Measurements from ENCODE around the gene TMEM87A. TPM values are rescaled to one million over a fixed set of nuclear protein-coding genes. Genes with fewer than 3 reads are reported as not detected.

The TMEM87A gene
- total and polyA plus RNA-seq, 2 of the 4 experiments (the other 2 are of a cell fraction), result 16.6 to 45.3 TPM

GRCh38 chr15:42267286-42267685 is 5.9 kb downstream of the TMEM87A start:
- BruUV-seq (replicated peaks), result no TSS peak
- in situ Hi-C loops (cut with MboI; ENCODE audit: low sequenced_read_pairs) (no loop called here), dilution Hi-C loops (cut with HindIII; ENCODE audit: low sequenced_read_pairs, unreplicated experiment) (no loop called here), intact Hi-C loops (cut with micrococcal nuclease) (loop anchor here (10.0 kb wide), 1 partner anchor 52 kb away; no protein-coding TSS in a partner anchor)
- ATAC-seq (ENCODE audit: low read depth), result no peak
- ChIA-PET CTCF (interaction anchor here (0.6 kb wide), 1 partner anchor 201 kb away, joined by 3 read pairs; no protein-coding TSS in a partner anchor), POLR2A (ENCODE audit: unreplicated experiment) (no interaction called here)
- Histone ChIP-seq H3K9me1 (ENCODE audit: insufficient read depth, low read length) (no peaks in the 10 kb centered on the region; the same call in 1 of the 2 replicates), H3K79me1 (ENCODE audit: low read depth in 1 of 2, low read length in 2 of 2) (peaks cover 4 to 20% of the 10 kb centered on the region in 2 experiments), H3K4ac (ENCODE audit: low read depth, low read length) (no peak overlapping the region), H3K56ac (ENCODE audit: extremely low read depth, insufficient read depth, low read length) (no peak overlapping the region), H3K27ac (ENCODE audit: insufficient read depth, low read length) (no peak overlapping the region), H4K8ac (ENCODE audit: low read depth in 2 of 2, low read length in 2 of 2) (no peak overlapping the region), H2BK20ac (ENCODE audit: low read depth, low read length) (no peak overlapping the region), H3K14ac (replicated peaks; ENCODE audit: low read depth, low read length) (no peak overlapping the region), H3K27me3 (ENCODE audit: control insufficient read depth, insufficient read depth, low read length) (no peaks in the 10 kb centered on the region), H3K4me1 (ENCODE audit: control insufficient read depth, insufficient read depth, low read length) (no peaks in the 10 kb centered on the region), H2BK120ac (ENCODE audit: low read depth, low read length) (no peak overlapping the region), H3K9me3 (ENCODE audit: control insufficient read depth, insufficient read depth, low read length) (no peaks in the 10 kb centered on the region), H3K4me3 (ENCODE audit: insufficient read depth, low read depth, low read length) (no peak overlapping the region), H2BK5ac (ENCODE audit: low read depth, low read length, poor library complexity, severe bottlenecking) (no peak overlapping the region), H3K9ac (ENCODE audit: low read depth, low read length) (no peak overlapping the region), H4K5ac (ENCODE audit: low read depth, low read length) (no peak overlapping the region), H4K20me1 (ENCODE audit: insufficient read depth, low read length) (peaks cover 3% of the 10 kb centered on the region; the same call in 1 of the 2 replicates), H3K4me2 (ENCODE audit: low read depth, low read length) (no peak overlapping the region), H2AFZ (replicated peaks; ENCODE audit: low read length, poor library complexity) (no peak overlapping the region), H2AK9ac (replicated peaks; ENCODE audit: low read depth, low read length, poor library complexity) (no peak overlapping the region), H3K36me3 (ENCODE audit: control insufficient read depth, insufficient read depth, low read length) (peaks cover 24% of the 10 kb centered on the region), H2BK15ac (ENCODE audit: low read depth, low read length) (no peak overlapping the region), H4K91ac (ENCODE audit: insufficient read depth, low read depth, low read length) (no peak overlapping the region), H3K23ac (ENCODE audit: low read depth, low read length) (no peak overlapping the region), H2AK5ac (ENCODE audit: low read depth, low read length) (no peak overlapping the region), H3K18ac (ENCODE audit: low read depth, low read length) (no peak overlapping the region)
- DNase-seq, result peak; percentile 16
- TF ChIP-seq MAFK (IDR thresholded peaks at IDR 0.05; ENCODE audit: low read depth, low read length) (no peak), CEBPB (IDR thresholded peaks at IDR 0.05; ENCODE audit: low read depth, low read length) (peak; percentile 32; the same call in 1 of the 2 replicates)

Data from IMR-90 (cell line).